ENCODE data around the gene ZNF692.

Gene ZNF692

DNA sequence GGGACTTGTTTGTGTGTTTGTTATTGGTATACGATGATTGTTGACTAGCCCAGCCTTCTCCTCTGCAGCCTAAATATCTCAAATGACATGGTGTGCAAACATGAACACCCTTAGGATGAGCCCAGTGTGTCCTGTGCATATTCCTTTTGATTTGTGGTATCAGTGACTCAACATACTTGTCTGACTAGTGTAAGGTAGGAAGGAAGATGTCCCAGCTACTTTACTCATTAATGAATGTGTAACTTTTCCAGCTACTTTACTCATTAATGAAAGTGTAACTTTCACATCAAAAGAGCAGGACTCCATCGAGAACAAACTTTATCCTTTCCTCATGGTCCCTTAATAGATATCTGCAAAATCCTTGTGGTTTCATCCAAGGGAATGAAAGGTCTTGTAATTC, 2.7 kb upstream of the ZNF692 start:
- no peak overlapping the region for H3K4me3 ChIP-seq (replicated peaks in 1 of 2; ENCODE audit: low read depth in 2 of 2, low read length in 2 of 2)
- no peak for DNase-seq (ENCODE audit: low read depth in 2 of 2)
- TF ChIP-seq, protein P1, sequence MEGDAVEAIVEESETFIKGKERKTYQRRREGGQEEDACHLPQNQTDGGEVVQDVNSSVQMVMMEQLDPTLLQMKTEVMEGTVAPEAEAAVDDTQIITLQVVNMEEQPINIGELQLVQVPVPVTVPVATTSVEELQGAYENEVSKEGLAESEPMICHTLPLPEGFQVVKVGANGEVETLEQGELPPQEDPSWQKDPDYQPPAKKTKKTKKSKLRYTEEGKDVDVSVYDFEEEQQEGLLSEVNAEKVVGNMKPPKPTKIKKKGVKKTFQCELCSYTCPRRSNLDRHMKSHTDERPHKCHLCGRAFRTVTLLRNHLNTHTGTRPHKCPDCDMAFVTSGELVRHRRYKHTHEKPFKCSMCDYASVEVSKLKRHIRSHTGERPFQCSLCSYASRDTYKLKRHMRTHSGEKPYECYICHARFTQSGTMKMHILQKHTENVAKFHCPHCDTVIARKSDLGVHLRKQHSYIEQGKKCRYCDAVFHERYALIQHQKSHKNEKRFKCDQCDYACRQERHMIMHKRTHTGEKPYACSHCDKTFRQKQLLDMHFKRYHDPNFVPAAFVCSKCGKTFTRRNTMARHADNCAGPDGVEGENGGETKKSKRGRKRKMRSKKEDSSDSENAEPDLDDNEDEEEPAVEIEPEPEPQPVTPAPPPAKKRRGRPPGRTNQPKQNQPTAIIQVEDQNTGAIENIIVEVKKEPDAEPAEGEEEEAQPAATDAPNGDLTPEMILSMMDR (IDR thresholded peaks at IDR 0.05; ENCODE audit: low read depth, low read length): no peak

DNA sequence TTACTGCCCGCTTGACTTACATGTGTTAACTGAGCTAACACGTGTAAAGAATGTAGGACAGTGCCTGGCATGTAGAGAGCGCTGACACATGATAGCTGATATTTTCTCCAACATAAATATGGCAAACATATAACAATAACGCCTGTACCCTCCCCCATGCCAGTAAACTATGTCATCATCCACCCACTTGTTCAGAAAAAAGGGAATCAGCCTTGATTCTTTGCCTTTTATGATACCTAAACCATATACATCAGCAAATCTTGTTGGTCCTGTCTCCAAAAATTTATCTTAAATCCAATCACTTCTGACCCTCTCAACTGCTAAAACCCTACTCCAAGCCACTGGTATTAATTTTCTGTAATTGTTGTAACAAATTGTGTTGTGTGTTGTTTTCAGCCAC, 1.1 kb upstream of the ZNF692 start:
- DNase-seq (ENCODE audit: low read depth in 2 of 2): no peak
- TF ChIP-seq, protein P1 (IDR thresholded peaks at IDR 0.05; ENCODE audit: low read depth, low read length): no peak
- H3K4me3 ChIP-seq (replicated peaks in 1 of 2; ENCODE audit: low read depth in 2 of 2, low read length in 2 of 2): no peak overlapping the region

DNA sequence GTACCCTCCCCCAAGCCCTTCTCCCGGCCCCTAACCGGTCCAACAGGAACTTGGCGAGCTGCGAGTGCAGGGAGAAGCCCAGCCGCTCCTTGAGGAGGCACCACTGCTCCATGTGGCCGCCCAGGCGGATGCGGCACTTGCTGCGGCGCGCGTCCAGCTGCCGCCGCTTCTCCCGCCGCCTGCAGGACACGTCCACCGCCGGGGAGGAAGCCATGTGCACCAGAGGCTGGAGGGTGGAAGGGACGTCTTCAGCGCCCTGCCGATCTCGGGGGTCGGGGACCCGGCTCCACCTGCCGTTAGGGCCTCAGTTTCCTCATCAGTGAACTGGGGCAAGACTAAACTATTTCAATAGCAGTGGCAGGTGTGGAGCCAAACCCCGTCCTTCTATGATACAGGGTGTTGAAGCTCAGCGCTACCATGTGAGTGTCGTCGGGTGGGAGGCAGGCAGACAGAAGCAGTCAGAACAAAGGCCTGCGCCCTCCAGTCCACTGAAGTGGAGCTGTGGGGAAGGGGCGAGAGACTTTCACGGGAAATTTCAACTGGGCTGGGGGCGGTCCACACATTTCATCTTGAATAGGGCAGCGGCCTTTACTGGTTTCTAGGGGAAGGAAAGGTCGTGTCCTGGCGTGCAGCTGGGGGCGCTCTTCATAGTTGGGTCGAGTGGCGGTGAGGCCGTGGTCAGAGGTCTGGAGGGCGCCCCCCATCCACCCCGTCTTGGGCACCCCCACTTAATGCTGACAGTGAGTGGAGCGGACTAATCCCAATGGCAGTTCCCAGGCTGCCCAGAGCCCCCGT, 592 bp downstream of the ZNF692 start:
- TF ChIP-seq, protein P1 (IDR thresholded peaks at IDR 0.05; ENCODE audit: low read depth, low read length): peak; percentile 26
- peak overlapping the region; percentile 58 to 76 for H3K4me3 ChIP-seq (replicated peaks in 1 of 2; ENCODE audit: low read depth in 2 of 2, low read length in 2 of 2)
- peak; percentile 57 to 68 for DNase-seq (ENCODE audit: low read depth in 2 of 2)

DNA sequence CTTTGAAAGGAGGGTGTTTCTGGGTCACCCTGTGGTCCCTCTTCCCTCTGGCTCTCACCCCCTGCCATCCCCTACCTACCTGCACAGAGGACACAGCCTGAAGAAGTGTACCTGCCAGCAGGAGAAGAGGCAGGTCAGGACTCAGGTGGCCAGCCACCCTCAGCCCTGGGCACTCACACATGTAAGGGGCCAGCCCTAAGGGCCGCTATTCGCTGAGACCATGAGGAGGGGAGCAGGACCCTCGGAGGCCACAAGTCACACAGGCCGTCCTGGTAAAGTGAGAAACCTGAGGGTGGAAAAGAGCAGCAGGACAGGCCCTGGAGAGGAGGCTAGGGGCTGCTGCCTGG, 1.2 kb downstream of the ZNF692 start:
- TF ChIP-seq, protein P1 (IDR thresholded peaks at IDR 0.05; ENCODE audit: low read depth, low read length): no peak
- no peak for DNase-seq (ENCODE audit: low read depth in 2 of 2)

DNA sequence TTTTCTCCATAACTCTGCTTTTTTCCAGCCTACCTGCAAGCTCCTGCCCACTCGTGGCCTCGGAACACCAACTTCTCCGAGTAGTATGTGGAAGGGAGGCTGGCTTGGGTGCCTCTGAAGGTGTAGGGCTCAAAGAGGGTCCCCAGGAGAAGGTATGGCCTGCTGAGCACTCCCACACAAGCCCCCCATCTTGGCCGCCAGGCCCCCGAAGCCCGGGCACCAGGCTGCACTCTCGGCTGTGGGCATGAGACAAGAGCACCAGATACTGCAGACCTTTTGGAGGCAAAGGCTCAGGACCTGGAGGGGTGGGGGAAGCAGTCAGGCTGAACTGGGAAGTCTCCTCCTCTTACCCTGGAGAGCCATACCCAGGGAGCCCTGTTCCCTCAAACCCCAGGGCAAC, 1.7 kb downstream of the ZNF692 start:
- TF ChIP-seq, protein P1 (IDR thresholded peaks at IDR 0.05; ENCODE audit: low read depth, low read length): no peak
- DNase-seq (ENCODE audit: low read depth in 2 of 2): no peak
- H3K4me3 ChIP-seq (replicated peaks in 1 of 2; ENCODE audit: low read depth in 2 of 2, low read length in 2 of 2): peak overlapping the region in 1 of 2 donors; percentile 9

More for the DNA sequence above, 1.2 kb downstream of the ZNF692 start:
- H3K4me3 ChIP-seq (replicated peaks in 1 of 2; ENCODE audit: low read depth in 2 of 2, low read length in 2 of 2): peak overlapping the region; percentile 58 to 76

DNA sequence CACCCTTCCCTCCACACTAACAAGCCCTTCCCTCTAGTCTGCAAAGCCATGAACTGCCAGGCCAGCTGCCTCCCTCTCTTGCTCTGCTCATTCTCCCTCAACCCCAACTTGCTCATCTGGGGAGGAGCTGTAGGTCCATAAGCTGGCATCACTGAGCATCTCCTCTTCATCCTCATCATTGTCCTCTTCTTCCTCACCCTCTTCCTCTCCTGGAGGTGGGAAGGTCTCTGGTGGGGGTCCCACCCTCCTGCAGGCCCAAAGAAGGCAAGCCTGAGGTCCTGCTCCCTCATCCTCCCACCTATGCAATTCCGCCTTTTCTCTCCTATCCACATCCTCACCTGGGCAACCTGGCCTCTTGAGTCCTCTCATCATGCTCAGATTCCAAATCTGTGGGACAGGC, 2.7 kb downstream of the ZNF692 start:
- H3K4me3 ChIP-seq (replicated peaks in 1 of 2; ENCODE audit: low read depth in 2 of 2, low read length in 2 of 2): no peak overlapping the region
- TF ChIP-seq, protein P1 (IDR thresholded peaks at IDR 0.05; ENCODE audit: low read depth, low read length): no peak
- no peak for DNase-seq (ENCODE audit: low read depth in 2 of 2)

DNA sequence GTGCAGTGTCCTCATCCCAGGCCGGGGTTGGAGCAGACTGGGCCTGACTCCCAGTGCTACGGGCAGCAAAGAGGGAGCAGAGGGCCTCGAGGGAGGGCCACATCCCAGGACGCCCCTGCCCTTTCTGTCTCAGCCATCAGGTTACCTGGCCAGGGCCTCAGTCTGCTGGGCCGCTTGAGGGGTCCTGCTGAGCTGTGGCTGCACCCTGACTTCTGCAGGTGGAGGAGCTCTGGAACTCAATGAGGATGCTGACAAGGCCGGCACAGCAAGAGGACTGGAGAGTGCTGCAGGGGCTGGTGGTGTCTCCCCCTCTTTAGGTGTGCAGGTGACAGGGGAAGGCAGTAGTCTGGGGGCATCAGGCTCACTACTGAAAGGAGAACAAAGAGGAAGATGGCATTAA, 3.3 kb downstream of the ZNF692 start:
- H3K4me3 ChIP-seq (replicated peaks in 1 of 2; ENCODE audit: low read depth in 2 of 2, low read length in 2 of 2): no peak overlapping the region
- DNase-seq (ENCODE audit: low read depth in 2 of 2): no peak
- TF ChIP-seq, protein P1 (IDR thresholded peaks at IDR 0.05; ENCODE audit: low read depth, low read length): no peak

Measured in cardiac fibroblast (primary cell).